SK-N-SH (cell line): ENCODE data around the gene ABHD8.

Source experiments
- CHD2 ChIP-seq: fragments of 150-350 bp; IDR thresholded peaks from 2 replicates; pipeline ENCODE4 v1.6.1; 2018; ENCODE audit warnings: low read length; ENCODE audit not compliant: partially characterized antibody
- CTCF ChIP-seq: fragments of 200-600 bp; sonication (generic); IDR thresholded peaks from 2 replicates; pipeline ENCODE4 v1.6.1; 2017; ENCODE audit warnings: antibody characterized with exemption, mild to moderate bottlenecking, moderate library complexity
- EP300 ChIP-seq, 2 experiments: IDR thresholded peaks; 2 replicates each; pipeline versions ENCODE4 v1.4.0 to v1.6.1; 2012; ENCODE audit warnings: borderline replicate concordance in 1 of 2, low read depth in 1 of 2, low read length in 1 of 2
- EZH2phosphoT487 ChIP-seq: fragments of 200-600 bp; sonication (generic); IDR thresholded peaks from 2 replicates; pipeline ENCODE4 v1.6.1; 2017; ENCODE audit warnings: low read depth, mixed run types, mild to moderate bottlenecking, antibody characterized with exemption, moderate library complexity, borderline replicate concordance
- JUND ChIP-seq: IDR thresholded peaks from 2 replicates; pipeline ENCODE4 v1.4.0; 2012
- MAX ChIP-seq: IDR thresholded peaks from 2 replicates; pipeline ENCODE4 v1.4.0; 2012; ENCODE audit warnings: low read depth
- NFIC ChIP-seq: IDR thresholded peaks from 2 replicates; pipeline ENCODE4 v1.4.0; 2012; ENCODE audit warnings: borderline replicate concordance
- NRF1 ChIP-seq: IDR thresholded peaks from 2 replicates; pipeline ENCODE4 v1.6.1; 2012; ENCODE audit warnings: low read depth, mild to moderate bottlenecking, low read length
- POLR2AphosphoS5 ChIP-seq: IDR thresholded peaks from 2 replicates; pipeline ENCODE4 v1.6.1; 2012; ENCODE audit warnings: low read depth, low read length
- REST ChIP-seq: IDR thresholded peaks from 2 replicates; pipeline ENCODE4 v1.6.1; 2012; ENCODE audit warnings: mild to moderate bottlenecking, low read depth, low read length, moderate library complexity
- SMC3 ChIP-seq: IDR thresholded peaks from 2 replicates; pipeline ENCODE4 v1.6.1; 2012; ENCODE audit warnings: low read depth, low read length, improper control_type of control experiment
- TEAD4 ChIP-seq: IDR thresholded peaks from 2 replicates; pipeline ENCODE4 v1.4.0; 2012; ENCODE audit warnings: mild to moderate bottlenecking, borderline replicate concordance; ENCODE audit not compliant: insufficient read depth
- YY1 ChIP-seq: IDR thresholded peaks from 2 replicates; pipeline ENCODE4 v1.4.0; 2012; ENCODE audit warnings: low read depth, mild to moderate bottlenecking

- TF ChIP-seq POLR2AphosphoS5: no peak
- TF ChIP-seq CTCF: no peak
- no peak for TF ChIP-seq NFIC
- no peak for TF ChIP-seq JUND
- no peak for TF ChIP-seq EZH2phosphoT487
- no peak for TF ChIP-seq REST
- no peak for TF ChIP-seq TEAD4
- TF ChIP-seq YY1: no peak
- TF ChIP-seq EP300 (IDR thresholded peaks at IDR 0.05; ENCODE audit: borderline replicate concordance in 1 of 2, low read depth in 1 of 2, low read length in 1 of 2): no peak
- no peak for TF ChIP-seq SMC3
- TF ChIP-seq CHD2: no peak
- TF ChIP-seq MAX: no peak
- no peak for TF ChIP-seq NRF1
Measured at GRCh38 chr19:17329366-17330261, 26.4 kb upstream of the ABHD8 start.
